ENCODE results near the gene POMP. TPM values are rescaled to one million over a fixed set of nuclear protein-coding genes. Genes with fewer than 3 reads are reported as not detected.

Gene POMP
- total RNA-seq, 1 donor from 2014 or later: 73.6 TPM

DNA sequence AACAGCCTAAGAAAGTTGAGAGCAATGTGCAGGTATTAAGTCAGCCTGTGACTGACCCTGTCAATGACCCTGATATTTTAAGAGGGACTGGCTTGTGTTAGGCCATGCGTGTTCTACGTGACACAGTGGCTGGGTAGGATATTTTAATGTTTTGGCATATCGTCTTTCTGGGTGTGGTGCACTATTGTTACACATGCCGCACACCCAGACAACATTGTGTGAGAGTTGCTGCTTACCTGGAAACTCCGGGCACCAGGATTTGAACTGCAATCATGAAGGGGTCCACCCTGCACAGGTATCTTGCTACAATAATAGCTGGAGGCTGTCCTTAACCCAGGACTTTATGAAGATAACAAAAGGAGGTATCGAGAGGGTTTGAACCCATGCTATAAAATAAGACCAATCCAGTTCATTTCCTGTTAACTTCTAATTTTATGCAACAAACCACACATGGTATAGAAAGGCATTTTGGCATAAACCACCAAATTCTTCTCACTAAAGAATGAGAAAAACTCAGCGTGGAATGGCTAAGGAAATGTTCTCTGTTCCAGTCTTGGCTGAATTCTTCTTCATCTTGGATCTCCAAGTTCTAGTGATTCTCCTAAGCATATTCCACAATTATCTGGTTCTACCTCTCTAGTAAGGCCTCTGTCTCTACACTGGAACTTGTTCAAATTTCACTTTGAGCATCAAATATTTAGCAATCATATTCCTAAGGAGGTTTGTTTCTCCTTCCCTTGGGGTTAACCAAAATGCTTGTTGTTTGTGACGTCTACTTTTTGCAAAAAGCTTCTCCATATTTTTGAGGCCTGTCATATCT lies 38.7 kb upstream of the POMP start:
- H3K27me3 Mint-ChIP-seq (ENCODE audit: unreplicated experiment): peaks cover 3% of the 10 kb centered on the region
- DNase-seq: no peak
- H3K36me3 Mint-ChIP-seq (ENCODE audit: unreplicated experiment): no peaks in the 10 kb centered on the region
- TF ChIP-seq, protein P1, sequence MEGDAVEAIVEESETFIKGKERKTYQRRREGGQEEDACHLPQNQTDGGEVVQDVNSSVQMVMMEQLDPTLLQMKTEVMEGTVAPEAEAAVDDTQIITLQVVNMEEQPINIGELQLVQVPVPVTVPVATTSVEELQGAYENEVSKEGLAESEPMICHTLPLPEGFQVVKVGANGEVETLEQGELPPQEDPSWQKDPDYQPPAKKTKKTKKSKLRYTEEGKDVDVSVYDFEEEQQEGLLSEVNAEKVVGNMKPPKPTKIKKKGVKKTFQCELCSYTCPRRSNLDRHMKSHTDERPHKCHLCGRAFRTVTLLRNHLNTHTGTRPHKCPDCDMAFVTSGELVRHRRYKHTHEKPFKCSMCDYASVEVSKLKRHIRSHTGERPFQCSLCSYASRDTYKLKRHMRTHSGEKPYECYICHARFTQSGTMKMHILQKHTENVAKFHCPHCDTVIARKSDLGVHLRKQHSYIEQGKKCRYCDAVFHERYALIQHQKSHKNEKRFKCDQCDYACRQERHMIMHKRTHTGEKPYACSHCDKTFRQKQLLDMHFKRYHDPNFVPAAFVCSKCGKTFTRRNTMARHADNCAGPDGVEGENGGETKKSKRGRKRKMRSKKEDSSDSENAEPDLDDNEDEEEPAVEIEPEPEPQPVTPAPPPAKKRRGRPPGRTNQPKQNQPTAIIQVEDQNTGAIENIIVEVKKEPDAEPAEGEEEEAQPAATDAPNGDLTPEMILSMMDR (IDR thresholded peaks at IDR 0.05; ENCODE audit: partially characterized antibody, unreplicated experiment): no peak
- H3K27ac Mint-ChIP-seq (ENCODE audit: unreplicated experiment): no peak overlapping the region
- H3K4me3 Mint-ChIP-seq (ENCODE audit: unreplicated experiment): no peak overlapping the region
- H3K9me3 Mint-ChIP-seq (ENCODE audit: unreplicated experiment): no peaks in the 10 kb centered on the region
- H3K4me1 Mint-ChIP-seq (ENCODE audit: low read depth, unreplicated experiment): no peaks in the 10 kb centered on the region

DNA sequence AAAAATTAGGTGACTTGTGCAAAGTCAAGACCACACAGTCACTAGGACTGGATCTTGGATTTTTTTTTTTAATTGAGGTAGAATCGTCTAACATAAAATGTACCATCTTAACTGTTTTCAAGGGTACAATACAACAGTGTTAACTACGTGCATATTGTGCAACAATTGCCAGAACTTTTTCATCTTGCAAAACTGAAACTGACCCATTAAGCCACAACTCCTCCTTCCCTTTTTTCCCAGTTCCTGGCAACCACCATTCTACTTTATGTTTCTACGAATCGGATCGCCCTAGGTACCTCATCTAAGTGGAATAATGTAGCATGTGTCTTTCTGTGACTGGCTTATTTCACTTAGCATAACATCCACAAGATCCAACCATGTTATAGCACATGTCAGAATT lies 37.5 kb upstream of the POMP start:
- DNase-seq: no peak
- H3K4me1 Mint-ChIP-seq (ENCODE audit: low read depth, unreplicated experiment): no peaks in the 10 kb centered on the region
- TF ChIP-seq, protein P1 (IDR thresholded peaks at IDR 0.05; ENCODE audit: partially characterized antibody, unreplicated experiment): no peak
- H3K4me3 Mint-ChIP-seq (ENCODE audit: unreplicated experiment): no peak overlapping the region
- no peaks in the 10 kb centered on the region for H3K9me3 Mint-ChIP-seq (ENCODE audit: unreplicated experiment)
- no peaks in the 10 kb centered on the region for H3K36me3 Mint-ChIP-seq (ENCODE audit: unreplicated experiment)
- H3K27ac Mint-ChIP-seq (ENCODE audit: unreplicated experiment): no peak overlapping the region
- H3K27me3 Mint-ChIP-seq (ENCODE audit: unreplicated experiment): peaks cover 3% of the 10 kb centered on the region

DNA sequence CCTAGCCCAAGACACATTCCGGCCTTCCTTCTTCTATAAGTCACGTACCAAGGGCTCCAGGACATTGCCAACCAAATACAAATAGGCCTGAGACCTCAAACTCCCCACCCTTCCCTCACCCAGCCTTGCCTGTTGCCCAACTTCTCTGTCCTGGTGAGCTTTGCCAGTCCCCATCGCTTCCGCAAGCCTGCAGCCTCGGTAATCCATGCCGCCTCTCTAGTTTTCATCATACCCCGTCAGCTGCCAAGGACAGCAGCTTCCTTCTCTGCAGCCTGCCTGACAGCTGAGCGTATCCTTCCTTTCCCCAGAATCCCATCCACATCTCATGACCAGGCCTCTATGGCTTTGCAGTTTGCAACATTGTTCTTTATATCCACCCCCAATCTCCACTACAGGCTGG lies 36.6 kb upstream of the POMP start:
- no peaks in the 10 kb centered on the region for H3K36me3 Mint-ChIP-seq (ENCODE audit: unreplicated experiment)
- H3K27ac Mint-ChIP-seq (ENCODE audit: unreplicated experiment): no peak overlapping the region
- TF ChIP-seq, protein P1 (IDR thresholded peaks at IDR 0.05; ENCODE audit: partially characterized antibody, unreplicated experiment): no peak
- peaks cover 3% of the 10 kb centered on the region for H3K27me3 Mint-ChIP-seq (ENCODE audit: unreplicated experiment)
- DNase-seq: no peak
- no peaks in the 10 kb centered on the region for H3K4me1 Mint-ChIP-seq (ENCODE audit: low read depth, unreplicated experiment)
- H3K9me3 Mint-ChIP-seq (ENCODE audit: unreplicated experiment): no peaks in the 10 kb centered on the region
- H3K4me3 Mint-ChIP-seq (ENCODE audit: unreplicated experiment): no peak overlapping the region

DNA sequence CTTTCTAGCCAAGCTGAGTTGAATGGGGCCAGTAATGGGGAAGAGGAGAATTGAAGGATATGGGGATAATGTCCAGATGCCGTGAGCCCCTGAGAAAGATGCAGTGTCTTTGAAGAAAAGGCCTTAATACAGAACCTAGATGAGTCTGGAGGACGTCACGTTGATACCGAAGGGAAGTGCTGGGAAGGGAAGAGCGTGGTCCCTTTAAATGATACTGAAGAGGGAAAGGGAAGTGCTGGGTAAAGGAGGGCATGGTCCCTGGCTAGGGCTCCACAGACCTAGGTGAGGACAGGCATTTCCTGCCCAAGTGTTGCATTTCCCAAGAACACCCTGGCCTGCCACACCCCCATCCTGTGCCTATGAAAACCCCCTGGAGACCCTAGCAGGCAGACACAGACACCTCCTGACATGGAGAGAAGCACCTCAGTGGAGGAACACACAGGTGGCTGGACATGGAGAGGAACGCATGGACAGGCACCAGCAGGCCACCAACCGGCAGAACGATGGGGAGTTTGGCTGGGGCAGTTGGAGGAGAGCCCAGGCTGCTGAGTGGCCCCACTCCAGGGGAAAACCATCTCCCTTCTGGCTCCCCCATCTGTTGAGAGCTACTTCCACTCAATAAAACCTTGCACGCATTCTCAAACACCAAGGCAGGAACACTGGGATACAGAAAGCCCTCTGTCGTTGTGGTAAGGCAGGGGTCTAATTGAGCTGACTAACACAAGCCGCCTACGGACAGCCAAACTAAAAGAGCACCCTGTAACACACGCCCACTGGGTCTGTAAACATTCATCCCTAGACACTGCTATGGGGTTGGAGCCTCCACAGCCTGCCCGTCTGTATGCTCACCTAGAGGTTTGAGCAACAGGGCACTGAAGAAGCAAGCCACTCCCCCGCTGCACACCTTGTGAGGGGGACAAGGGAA lies 34.9 kb upstream of the POMP start:
- Mint-ChIP-seq H3K9me3 (ENCODE audit: unreplicated experiment) (no peaks in the 10 kb centered on the region), H3K36me3 (ENCODE audit: unreplicated experiment) (no peaks in the 10 kb centered on the region), H3K27me3 (ENCODE audit: unreplicated experiment) (peaks cover 3% of the 10 kb centered on the region), H3K27ac (ENCODE audit: unreplicated experiment) (peak overlapping the region; percentile 5), H3K4me1 (ENCODE audit: low read depth, unreplicated experiment) (no peaks in the 10 kb centered on the region), H3K4me3 (ENCODE audit: unreplicated experiment) (no peak overlapping the region)
- no peak for DNase-seq
- TF ChIP-seq, protein P1 (IDR thresholded peaks at IDR 0.05; ENCODE audit: partially characterized antibody, unreplicated experiment): no peak

Data from glutamatergic neuron (in vitro differentiated cells).